PC-9 (cell line): ENCODE measurements around the gene AOPEP. TPM values are rescaled to one million over a fixed set of nuclear protein-coding genes. Genes with fewer than 3 reads are reported as not detected.

Source experiments
- BruUV-seq: library from RNA; stranded (reverse); fragments of 400-500 nt; replicated peaks from 2 replicates; lab custom pipeline; 2021; lab: Mats Ljungman, UMichigan
- CTCF ChIA-PET: fragments of 300-600 bp; sonication (Branson Sonifier 250); formaldehyde crosslinking; loops from one replicate; lab custom pipeline; 2022; ENCODE audit warnings: antibody characterized with exemption; lab: Charles Lee
- POLR2A ChIA-PET: fragments of 300-600 bp; sonication (Branson Sonifier 250); formaldehyde crosslinking; loops from one replicate; lab custom pipeline; 2022; ENCODE audit warnings: antibody characterized with exemption; ENCODE audit not compliant: unreplicated experiment; lab: Charles Lee
- DNase-seq, 2 experiments: peaks; one replicate each; pipeline versions ENCODE4 v3.0.0 to v3.0.0-alpha.2; 2015 to 2022; ENCODE audit warnings: mixed read lengths in 1 of 2
- H2AFZ ChIP-seq: fragments of 200-600 bp; sonication (generic); 2 replicates; pipeline ENCODE4 v1.8.1; 2017; ENCODE audit warnings: antibody characterized with exemption
- H3F3A ChIP-seq: fragments of 200-600 bp; sonication (generic); 2 replicates; pipeline ENCODE4 v1.8.1; 2017; ENCODE audit warnings: antibody characterized with exemption, mild to moderate bottlenecking, low read depth; ENCODE audit not compliant: insufficient read depth
- H3K27ac ChIP-seq: fragments of 200-600 bp; sonication (generic); 2 replicates; pipeline ENCODE4 v1.6.1; 2016; ENCODE audit warnings: mixed run types
- H3K27me3 ChIP-seq: fragments of 200-600 bp; sonication (generic); 2 replicates; pipeline ENCODE4 v1.6.1; 2016; ENCODE audit warnings: low read depth, mixed run types; ENCODE audit not compliant: insufficient read depth
- H3K36me3 ChIP-seq: fragments of 200-600 bp; sonication (generic); 2 replicates; pipeline ENCODE4 v1.6.1; 2016; ENCODE audit warnings: low read depth, mixed run types
- H3K4me1 ChIP-seq: fragments of 200-600 bp; sonication (generic); replicated peaks from 2 replicates; pipeline ENCODE4 v1.6.1; 2016; ENCODE audit warnings: mixed run types; ENCODE audit not compliant: insufficient read depth
- H3K4me2 ChIP-seq: fragments of 200-600 bp; sonication (generic); 2 replicates; pipeline ENCODE4 v1.6.1; 2017; ENCODE audit warnings: mixed run types
- H3K4me3 ChIP-seq: fragments of 200-600 bp; sonication (generic); 2 replicates; pipeline ENCODE4 v1.6.1; 2016; ENCODE audit warnings: mixed run types
- H3K79me2 ChIP-seq: fragments of 200-600 bp; sonication (generic); 2 replicates; pipeline ENCODE4 v1.6.1; 2017; ENCODE audit warnings: low read depth, mixed run types
- H3K9me2 ChIP-seq: fragments of 200-600 bp; sonication (generic); 2 replicates; pipeline ENCODE4 v1.8.1; 2017; ENCODE audit warnings: mild to moderate bottlenecking; ENCODE audit not compliant: insufficient read depth
- H3K9me3 ChIP-seq: fragments of 200-600 bp; sonication (generic); 2 replicates; pipeline ENCODE4 v1.8.1; 2016; ENCODE audit warnings: low read depth; ENCODE audit not compliant: insufficient read depth
- H4K20me1 ChIP-seq: fragments of 200-600 bp; sonication (generic); 2 replicates; pipeline ENCODE4 v1.8.1; 2017; ENCODE audit not compliant: insufficient read depth
- CTCF ChIP-seq: fragments of 200-600 bp; sonication (generic); conservative IDR thresholded peaks from 2 replicates; pipeline ENCODE4 v1.6.1; 2017; ENCODE audit warnings: mixed run types, antibody characterized with exemption, mild to moderate bottlenecking, moderate library complexity
- EZH2 ChIP-seq: fragments of 200-600 bp; sonication (generic); IDR thresholded peaks from 2 replicates; pipeline ENCODE4 v1.8.0; 2017; ENCODE audit warnings: antibody characterized with exemption, low read depth
- intact Hi-C: fragments of 100-400 bp; cut with micrococcal nuclease; formaldehyde crosslinking; loops from one replicate; pipeline ENCODE4 v1.10.0; 2022; ENCODE audit not compliant: unreplicated experiment
- total RNA-seq: library from RNA; stranded (reverse); gene quantifications from 2 replicates; pipeline ENCODE4 v1.2.3, GENCODE V29; 2021

Gene AOPEP
- total RNA-seq, 1 experiment from 2014 or later = 90.0 TPM

DNA sequence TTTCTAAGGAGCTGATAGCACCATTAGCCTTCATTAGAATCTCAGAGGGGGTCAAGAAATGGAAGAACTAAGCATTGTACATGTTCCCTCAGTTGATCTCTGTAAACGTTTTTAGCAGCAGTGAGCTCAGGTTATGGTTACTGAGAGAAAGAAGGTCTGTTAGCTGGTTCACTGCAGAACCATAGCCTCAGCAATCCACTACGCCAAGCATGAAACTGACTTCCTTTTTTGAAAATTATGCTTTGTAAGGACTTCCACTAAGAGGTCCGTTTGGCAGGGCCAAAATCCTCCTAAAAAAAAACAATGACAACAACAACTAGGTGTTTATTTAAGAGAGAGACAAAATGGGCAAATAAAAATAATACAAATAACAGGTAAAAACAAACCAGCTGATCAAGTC is 273.3 kb downstream of the AOPEP start:
- Histone ChIP-seq H4K20me1 (no peaks in the 10 kb centered on the region), H3K4me2 (no peak overlapping the region), H3F3A (no peaks in the 10 kb centered on the region), H3K27me3 (no peaks in the 10 kb centered on the region), H3K9me2 (no peaks in the 10 kb centered on the region), H3K36me3 (no peaks in the 10 kb centered on the region), H3K4me3 (no peak overlapping the region), H3K9me3 (no peaks in the 10 kb centered on the region), H2AFZ (no peak overlapping the region), H3K79me2 (peaks cover 23% of the 10 kb centered on the region), H3K27ac (no peak overlapping the region), H3K4me1 (peaks cover 13% of the 10 kb centered on the region)
- ChIA-PET POLR2A (interaction anchor here (0.6 kb wide), 1 partner anchor 86 kb away, joined by 4 read pairs; no protein-coding TSS in a partner anchor), CTCF (no interaction called here)
- DNase-seq = no peak
- TF ChIP-seq EZH2 = no peak
- intact Hi-C loops = no loop called here
- BruUV-seq = no TSS peak

DNA sequence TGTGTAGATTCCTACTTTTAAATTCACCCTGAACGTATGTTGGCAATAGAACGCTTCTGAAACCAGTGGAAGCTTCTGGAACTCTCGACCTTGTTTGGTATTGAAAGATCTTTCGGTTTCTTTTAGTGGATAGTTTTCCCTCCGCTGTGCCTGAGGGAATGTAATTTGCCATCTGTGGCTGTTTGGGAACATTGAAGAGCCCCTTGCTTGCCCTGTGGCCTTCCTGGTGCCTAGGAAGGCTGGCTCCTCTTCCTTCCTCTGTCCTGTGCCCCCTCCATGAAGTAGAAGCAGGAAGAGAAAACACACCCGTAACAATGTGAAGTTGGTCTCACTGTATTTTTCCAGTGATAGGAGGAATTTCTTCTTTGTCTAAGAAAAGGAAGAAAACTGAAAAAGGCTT is 274.3 kb downstream of the AOPEP start:
- Histone ChIP-seq H3K4me3 (no peak overlapping the region), H3K27ac (no peak overlapping the region), H3K36me3 (0 out of 2 replicates have a peak, but pooled peaks cover 3% of the 10 kb centered on the region), H4K20me1 (no peaks in the 10 kb centered on the region), H3K4me1 (peaks cover 13% of the 10 kb centered on the region), H3K9me2 (no peaks in the 10 kb centered on the region), H2AFZ (no peak overlapping the region), H3K79me2 (peaks cover 30% of the 10 kb centered on the region), H3F3A (peaks cover 2% of the 10 kb centered on the region; the same call in 1 of the 2 replicates), H3K4me2 (no peak overlapping the region), H3K27me3 (no peaks in the 10 kb centered on the region), H3K9me3 (no peaks in the 10 kb centered on the region)
- POLR2A ChIA-PET = no interaction called here
- no peak for TF ChIP-seq CTCF
- no TSS peak for BruUV-seq
- intact Hi-C loops = no loop called here
- no peak for DNase-seq
- CTCF ChIA-PET = no interaction called here

DNA sequence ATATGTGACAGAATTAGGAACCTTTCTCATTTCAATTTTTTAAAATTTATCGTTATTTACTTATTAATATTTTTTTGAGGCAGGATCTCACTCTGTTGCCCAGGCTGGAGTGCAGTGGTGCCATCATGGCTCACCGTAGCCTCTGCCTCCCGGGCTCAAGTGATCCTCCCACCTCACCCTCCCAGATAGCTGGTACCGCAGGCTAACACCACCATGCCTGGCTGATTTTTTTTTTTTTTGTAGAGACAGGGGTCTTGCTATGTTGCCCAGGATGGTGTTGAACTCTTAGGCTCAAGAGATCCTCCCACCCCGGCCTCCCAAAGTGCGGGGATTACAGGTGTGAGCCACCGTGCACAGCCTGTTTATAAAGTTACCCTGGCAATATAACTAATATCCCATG is 275.2 kb downstream of the AOPEP start:
- no peaks in the 10 kb centered on the region for H3K27me3 ChIP-seq
- H3K36me3 ChIP-seq = 0 out of 2 replicates have a peak, but pooled peaks cover 4% of the 10 kb centered on the region
- peaks cover 11% of the 10 kb centered on the region; the same call in 1 of the 2 replicates for H3F3A ChIP-seq
- TF ChIP-seq CTCF = no peak
- H3K9me3 ChIP-seq = no peaks in the 10 kb centered on the region
- H2AFZ ChIP-seq = no peak overlapping the region
- no peak for DNase-seq
- peaks cover 17% of the 10 kb centered on the region for H3K4me1 ChIP-seq
- ChIA-PET POLR2A (interaction anchor here (0.9 kb wide), 1 partner anchor 10 kb away, joined by 9 read pairs; no protein-coding TSS in a partner anchor), CTCF (no interaction called here)
- H3K4me3 ChIP-seq = no peak overlapping the region
- H4K20me1 ChIP-seq = no peaks in the 10 kb centered on the region
- H3K27ac ChIP-seq = no peak overlapping the region
- H3K79me2 ChIP-seq = peaks cover 39% of the 10 kb centered on the region
- H3K4me2 ChIP-seq = no peak overlapping the region
- no TSS peak for BruUV-seq
- no peaks in the 10 kb centered on the region for H3K9me2 ChIP-seq
- intact Hi-C loops = no loop called here
